Measurements from ENCODE around the gene NFYA.

NFYA gene

DNA sequence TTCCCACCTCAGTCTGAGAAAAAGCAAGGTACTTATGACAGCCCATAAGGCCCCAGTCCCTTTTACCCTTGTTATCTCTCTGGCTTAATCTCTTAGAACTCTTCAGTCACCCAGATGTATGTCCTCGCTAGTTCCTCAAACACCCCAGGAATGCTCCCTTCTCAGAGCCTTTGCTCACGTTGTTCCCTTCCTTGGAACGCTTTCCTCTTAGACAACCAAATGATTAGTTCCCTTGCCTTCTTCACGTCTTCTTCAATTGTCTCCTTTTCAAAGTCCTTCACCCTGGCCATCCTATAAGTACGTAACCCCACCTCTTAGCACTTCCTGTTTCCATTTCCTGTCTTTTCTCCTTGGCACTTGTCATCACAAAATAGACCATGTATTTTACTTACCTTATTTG is 20.9 kb upstream of the NFYA start:
- no peaks in the 10 kb centered on the region for H3K9me3 ChIP-seq (ENCODE audit: control insufficient read depth, insufficient read depth, low read depth, low read length)
- ChIA-PET POLR2A (no interaction called here), CTCF (interaction anchor here (1.0 to 10.6 kb wide), 2 partner anchors 13 to 17 kb away, joined by 4 to 100 read pairs; partner anchors contain the start of genes TSPO2 and UNC5CL)
- no peak overlapping the region for H3K4me3 ChIP-seq (ENCODE audit: low read depth, low read length)
- no peaks in the 10 kb centered on the region for H3K36me3 ChIP-seq (ENCODE audit: control insufficient read depth in 2 of 2, insufficient read depth in 1 of 2, low read length in 2 of 2)
- H3K27ac ChIP-seq (ENCODE audit: extremely low read depth, low read depth, low read length), result no peak overlapping the region
- no peaks in the 10 kb centered on the region for H3K4me1 ChIP-seq (ENCODE audit: control insufficient read depth, insufficient read depth, low read length)
- TF ChIP-seq KLF16 (tag by site-specific recombination; IDR thresholded peaks at IDR 0.05) (no peak), ZFP69B (tag by site-specific recombination; IDR thresholded peaks at IDR 0.05) (no peak), KLF1 (tag by site-specific recombination; IDR thresholded peaks at IDR 0.05) (no peak), SCRT2 (tag by site-specific recombination; IDR thresholded peaks at IDR 0.05) (no peak), ZNF449 (tag by site-specific recombination; IDR thresholded peaks at IDR 0.05) (no peak), ZNF792 (tag by site-specific recombination; IDR thresholded peaks at IDR 0.05) (no peak), ZNF529 (tag by site-specific recombination; IDR thresholded peaks at IDR 0.05; ENCODE audit: insufficient replicate concordance) (no peak), ZNF610 (tag by site-specific recombination; IDR thresholded peaks at IDR 0.05; ENCODE audit: borderline replicate concordance) (no peak), ZNF354C (tag by site-specific recombination; IDR thresholded peaks at IDR 0.05; ENCODE audit: borderline replicate concordance, low read depth) (no peak), TSHZ1 (tag by site-specific recombination; IDR thresholded peaks at IDR 0.05; ENCODE audit: borderline replicate concordance) (no peak), ZNF670 (tag by site-specific recombination; IDR thresholded peaks at IDR 0.05; ENCODE audit: low read depth) (no peak), EGR2 (tag by site-specific recombination; IDR thresholded peaks at IDR 0.05; ENCODE audit: low read depth) (no peak)
- TF ChIP-seq, protein P1, sequence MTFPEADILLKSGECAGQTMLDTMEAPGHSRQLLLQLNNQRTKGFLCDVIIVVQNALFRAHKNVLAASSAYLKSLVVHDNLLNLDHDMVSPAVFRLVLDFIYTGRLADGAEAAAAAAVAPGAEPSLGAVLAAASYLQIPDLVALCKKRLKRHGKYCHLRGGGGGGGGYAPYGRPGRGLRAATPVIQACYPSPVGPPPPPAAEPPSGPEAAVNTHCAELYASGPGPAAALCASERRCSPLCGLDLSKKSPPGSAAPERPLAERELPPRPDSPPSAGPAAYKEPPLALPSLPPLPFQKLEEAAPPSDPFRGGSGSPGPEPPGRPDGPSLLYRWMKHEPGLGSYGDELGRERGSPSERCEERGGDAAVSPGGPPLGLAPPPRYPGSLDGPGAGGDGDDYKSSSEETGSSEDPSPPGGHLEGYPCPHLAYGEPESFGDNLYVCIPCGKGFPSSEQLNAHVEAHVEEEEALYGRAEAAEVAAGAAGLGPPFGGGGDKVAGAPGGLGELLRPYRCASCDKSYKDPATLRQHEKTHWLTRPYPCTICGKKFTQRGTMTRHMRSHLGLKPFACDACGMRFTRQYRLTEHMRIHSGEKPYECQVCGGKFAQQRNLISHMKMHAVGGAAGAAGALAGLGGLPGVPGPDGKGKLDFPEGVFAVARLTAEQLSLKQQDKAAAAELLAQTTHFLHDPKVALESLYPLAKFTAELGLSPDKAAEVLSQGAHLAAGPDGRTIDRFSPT (tag by site-specific recombination; IDR thresholded peaks at IDR 0.05), result no peak
- TF ChIP-seq, protein P2, sequence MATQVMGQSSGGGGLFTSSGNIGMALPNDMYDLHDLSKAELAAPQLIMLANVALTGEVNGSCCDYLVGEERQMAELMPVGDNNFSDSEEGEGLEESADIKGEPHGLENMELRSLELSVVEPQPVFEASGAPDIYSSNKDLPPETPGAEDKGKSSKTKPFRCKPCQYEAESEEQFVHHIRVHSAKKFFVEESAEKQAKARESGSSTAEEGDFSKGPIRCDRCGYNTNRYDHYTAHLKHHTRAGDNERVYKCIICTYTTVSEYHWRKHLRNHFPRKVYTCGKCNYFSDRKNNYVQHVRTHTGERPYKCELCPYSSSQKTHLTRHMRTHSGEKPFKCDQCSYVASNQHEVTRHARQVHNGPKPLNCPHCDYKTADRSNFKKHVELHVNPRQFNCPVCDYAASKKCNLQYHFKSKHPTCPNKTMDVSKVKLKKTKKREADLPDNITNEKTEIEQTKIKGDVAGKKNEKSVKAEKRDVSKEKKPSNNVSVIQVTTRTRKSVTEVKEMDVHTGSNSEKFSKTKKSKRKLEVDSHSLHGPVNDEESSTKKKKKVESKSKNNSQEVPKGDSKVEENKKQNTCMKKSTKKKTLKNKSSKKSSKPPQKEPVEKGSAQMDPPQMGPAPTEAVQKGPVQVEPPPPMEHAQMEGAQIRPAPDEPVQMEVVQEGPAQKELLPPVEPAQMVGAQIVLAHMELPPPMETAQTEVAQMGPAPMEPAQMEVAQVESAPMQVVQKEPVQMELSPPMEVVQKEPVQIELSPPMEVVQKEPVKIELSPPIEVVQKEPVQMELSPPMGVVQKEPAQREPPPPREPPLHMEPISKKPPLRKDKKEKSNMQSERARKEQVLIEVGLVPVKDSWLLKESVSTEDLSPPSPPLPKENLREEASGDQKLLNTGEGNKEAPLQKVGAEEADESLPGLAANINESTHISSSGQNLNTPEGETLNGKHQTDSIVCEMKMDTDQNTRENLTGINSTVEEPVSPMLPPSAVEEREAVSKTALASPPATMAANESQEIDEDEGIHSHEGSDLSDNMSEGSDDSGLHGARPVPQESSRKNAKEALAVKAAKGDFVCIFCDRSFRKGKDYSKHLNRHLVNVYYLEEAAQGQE (tag by site-specific recombination; IDR thresholded peaks at IDR 0.05), result no peak

DNA sequence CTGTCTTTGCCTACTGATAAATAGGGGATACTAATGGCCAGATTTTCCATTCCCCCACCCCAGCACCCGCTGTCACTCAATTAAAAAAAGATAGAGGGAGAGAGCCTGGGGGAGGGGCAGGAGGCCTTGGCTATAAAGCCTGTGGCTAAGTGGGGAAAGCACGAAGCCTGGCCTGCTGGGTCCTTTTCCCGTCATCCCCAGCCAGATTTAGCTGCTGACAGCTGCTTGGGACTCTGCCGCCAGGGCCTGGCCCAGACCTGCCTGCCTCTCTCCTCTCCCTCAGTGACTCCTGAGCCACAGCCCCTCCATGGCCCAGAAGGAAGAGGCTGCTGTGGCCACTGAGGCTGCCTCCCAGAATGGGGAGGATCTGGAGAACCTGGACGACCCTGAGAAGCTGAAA is 19.7 kb upstream of the NFYA start, which contains the start of gene APOBEC2:
Gene APOBEC2, plus strand, starts transcription at position 162 of the 400 bp plus-strand sequence. Its CDS starts 146 bp downstream, at position 308.
- ChIA-PET POLR2A (no interaction called here), CTCF (interaction anchor here (0.6 to 10.6 kb wide), 3 partner anchors 14 to 224 kb away, joined by 3 to 100 read pairs (median 5); partner anchors contain the start of genes TSPO2 and UNC5CL)
- H3K9me3 ChIP-seq (ENCODE audit: control insufficient read depth, insufficient read depth, low read depth, low read length), result no peaks in the 10 kb centered on the region
- no peak within 1 kb of the TSS for H3K4me3 ChIP-seq (ENCODE audit: low read depth, low read length)
- TF ChIP-seq ZNF785 (tag by site-specific recombination; IDR thresholded peaks at IDR 0.05) (no peak), ZNF26 (tag by site-specific recombination; IDR thresholded peaks at IDR 0.05) (no peak), ZSCAN16 (tag by site-specific recombination; IDR thresholded peaks at IDR 0.05) (no peak)
- H3K4me1 ChIP-seq (ENCODE audit: control insufficient read depth, insufficient read depth, low read length), result no peaks in the 10 kb centered on the region
- no peak within 1 kb of the TSS for H3K27ac ChIP-seq (ENCODE audit: extremely low read depth, low read depth, low read length)
- no peaks in the 10 kb centered on the region for H3K36me3 ChIP-seq (ENCODE audit: control insufficient read depth in 2 of 2, insufficient read depth in 1 of 2, low read length in 2 of 2)

All from HEK293 (cell line).